Measurements from ENCODE around the gene ENG.
"Not testable (repeated sequence)": the region's sequence is repeated elsewhere in the genome, so short reads cannot be mapped to it uniquely, and the experiment has no call there.

The ENG gene

GRCh38 chr9:127878001-127878651 is 23.7 kb upstream of the ENG start:
- no peak for DNase-seq

DNA sequence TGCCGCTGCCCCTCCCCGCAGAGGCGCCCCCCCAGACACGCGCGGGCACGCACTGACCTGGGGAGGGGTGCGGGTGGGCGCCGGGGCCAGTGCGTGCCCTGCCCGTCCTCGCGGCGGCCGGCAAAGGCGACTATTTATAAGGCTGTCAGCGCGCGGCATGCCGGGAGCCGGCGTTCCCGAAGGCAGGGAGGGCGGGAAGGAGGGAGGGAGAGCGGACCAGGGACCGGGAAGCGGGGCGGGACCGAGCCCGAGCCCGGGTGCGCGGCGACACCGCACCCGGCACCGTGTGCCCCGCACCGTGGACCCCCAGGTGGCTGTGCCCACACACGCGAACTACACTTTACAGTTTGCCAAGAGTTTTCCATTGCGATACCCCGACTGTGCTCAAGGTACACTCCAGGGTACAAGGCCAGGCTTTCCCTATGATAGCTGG is 23.1 kb upstream of the ENG start, which contains the start of gene AK1:
Gene AK1 (minus strand): TSS at position 110 of the 433 bp plus-strand sequence. CDS start 3,058 bp downstream, outside the sequence.
- DNase-seq = no peak

DNA sequence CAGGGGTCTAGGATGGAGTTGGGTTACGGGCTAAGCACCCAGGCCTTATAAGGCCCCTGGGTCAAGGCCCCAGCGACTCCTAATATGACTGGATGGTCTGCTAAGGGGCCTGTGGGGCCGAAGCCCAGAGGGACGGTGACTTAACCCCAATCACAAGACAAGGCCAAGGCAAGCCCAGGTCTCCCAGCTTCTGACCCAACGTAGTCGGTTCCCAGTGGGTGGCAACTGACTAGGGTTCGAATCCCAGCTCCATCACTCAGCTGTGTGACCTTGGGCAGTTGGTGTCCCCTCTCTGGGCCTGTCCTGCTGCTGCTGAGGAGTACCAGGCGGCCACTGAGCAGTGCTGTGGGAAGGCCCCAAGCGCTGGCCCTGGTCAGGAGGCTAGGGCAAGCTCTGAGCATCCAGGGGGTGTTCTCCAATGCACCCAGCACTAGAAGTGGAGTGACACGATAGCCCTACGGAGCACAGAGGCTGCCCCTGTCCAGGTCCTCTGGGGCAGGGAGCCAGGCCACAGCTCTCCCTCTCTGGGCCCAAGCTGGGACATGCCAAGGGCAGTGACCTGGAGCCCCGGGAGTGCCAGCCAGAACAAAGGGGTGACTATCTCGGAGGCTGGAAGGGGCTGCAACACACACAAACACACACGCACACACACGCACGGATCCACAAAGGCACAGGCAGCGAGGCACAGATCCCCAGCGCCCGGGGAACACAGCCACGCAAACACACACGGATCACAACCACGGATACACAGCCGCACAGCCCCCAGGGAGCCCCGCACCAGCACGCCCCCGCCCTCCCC is 22.5 kb upstream of the ENG start:
- no peak for DNase-seq

GRCh38 chr9:127876026-127876763 is 21.7 kb upstream of the ENG start:
- DNase-seq = no peak

DNA sequence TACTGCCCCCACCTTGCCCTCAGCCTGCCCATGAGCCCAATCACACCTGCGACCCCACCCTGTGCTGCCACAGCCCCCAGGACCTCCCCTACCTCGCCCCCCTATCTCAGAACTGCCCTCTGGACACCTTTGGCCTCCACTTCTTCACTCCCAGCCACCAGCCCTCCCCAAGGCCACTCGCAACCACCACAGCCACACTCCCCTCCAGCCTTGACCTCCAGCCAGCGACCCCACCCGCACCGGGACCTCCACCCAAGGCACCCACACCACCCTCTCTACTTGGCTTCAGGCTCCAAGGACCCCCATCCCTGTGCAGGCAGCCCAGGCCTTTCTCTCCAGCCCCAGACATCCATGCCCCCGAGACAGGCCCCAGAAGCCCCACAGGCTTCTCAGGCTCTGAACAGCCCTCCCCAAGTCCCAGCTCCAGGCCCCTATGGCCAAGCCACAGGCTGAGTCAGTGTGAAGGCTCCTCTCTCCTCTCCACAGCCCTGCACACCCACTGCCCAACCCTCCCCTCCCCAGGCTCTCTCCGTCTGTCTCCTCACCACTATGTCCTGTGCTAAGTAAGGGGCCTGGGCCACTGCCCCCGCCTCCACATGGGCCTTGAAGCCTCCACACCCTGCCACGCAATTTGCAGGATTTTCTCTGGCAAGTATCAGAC is 21.0 kb upstream of the ENG start:
- DNase-seq = no peak

GRCh38 chr9:127874301-127875221 is 20.1 kb upstream of the ENG start:
- no peak for DNase-seq

DNA sequence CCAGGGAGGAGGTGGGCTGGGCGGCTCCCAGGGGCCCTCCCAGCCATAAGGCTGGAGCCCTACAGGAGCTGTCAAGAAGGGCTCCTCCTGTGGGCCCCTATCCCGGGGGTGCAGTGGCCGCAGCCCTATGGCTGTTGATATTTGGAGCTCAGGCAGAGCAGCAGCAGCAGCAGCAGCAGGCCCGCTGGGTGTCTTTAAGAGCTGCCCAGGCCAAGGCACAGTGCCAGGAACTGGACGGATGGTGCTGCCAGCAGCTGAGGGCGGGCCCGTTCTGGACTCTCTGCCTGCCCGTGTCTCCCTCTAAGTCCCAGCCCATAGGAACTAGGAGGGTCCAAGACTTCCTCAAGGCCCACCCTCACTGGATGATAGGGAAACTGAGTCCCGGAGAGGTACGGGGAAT is 19.4 kb upstream of the ENG start:
- no peak for DNase-seq

DNA sequence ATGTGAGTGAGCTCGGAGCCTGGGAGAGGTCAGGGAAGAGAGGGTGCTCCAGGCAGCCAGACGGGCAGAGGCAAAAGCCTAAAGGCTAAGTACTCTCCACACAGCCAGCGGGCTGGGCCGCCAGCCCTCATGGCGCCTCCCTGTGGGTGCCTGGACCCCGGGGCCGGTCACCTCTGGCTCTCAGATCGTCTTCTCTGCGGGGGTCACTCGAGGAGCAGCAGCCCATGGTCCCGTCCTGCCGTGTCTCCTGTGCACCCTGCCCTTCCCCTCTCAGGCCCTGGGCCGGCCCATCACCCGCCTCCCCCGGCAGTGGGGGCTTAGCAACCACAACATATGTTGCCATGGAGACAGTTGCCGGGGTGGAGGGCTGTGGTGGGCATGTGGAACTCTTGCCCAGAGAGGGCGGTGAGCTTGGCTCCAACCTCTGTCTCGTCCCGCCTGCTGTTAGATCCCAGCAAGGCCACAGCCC is 18.8 kb upstream of the ENG start:
- DNase-seq = no peak

- no peak for DNase-seq
These were observed 18.1 kb upstream of the ENG start for GRCh38 chr9:127872369-127873222.

DNA sequence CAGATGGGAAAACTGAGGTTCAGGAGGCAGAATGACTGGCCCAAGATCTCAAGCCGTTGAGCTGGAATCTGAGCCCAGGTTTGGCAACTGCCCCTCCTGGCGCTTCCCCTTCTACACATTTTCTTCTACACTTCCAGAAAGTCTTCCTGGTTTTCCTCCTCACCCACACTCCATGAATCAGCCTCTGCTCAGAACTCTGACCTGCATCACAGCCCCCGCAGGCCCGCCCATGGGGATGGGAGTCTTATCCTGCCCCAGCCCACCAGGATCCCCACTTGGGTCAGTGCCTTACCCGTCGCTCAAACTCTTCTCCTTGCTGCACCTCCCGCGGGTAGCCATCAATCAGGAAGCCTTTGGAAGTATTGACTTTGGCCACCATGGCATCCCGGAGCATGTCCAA is 17.1 kb upstream of the ENG start:
- no peak for DNase-seq

GRCh38 chr9:127870887-127871286 is 16.4 kb upstream of the ENG start:
- no peak for DNase-seq

- not testable (repeated sequence) for DNase-seq
These were observed 15.7 kb upstream of the ENG start for GRCh38 chr9:127870153-127870491.

DNA sequence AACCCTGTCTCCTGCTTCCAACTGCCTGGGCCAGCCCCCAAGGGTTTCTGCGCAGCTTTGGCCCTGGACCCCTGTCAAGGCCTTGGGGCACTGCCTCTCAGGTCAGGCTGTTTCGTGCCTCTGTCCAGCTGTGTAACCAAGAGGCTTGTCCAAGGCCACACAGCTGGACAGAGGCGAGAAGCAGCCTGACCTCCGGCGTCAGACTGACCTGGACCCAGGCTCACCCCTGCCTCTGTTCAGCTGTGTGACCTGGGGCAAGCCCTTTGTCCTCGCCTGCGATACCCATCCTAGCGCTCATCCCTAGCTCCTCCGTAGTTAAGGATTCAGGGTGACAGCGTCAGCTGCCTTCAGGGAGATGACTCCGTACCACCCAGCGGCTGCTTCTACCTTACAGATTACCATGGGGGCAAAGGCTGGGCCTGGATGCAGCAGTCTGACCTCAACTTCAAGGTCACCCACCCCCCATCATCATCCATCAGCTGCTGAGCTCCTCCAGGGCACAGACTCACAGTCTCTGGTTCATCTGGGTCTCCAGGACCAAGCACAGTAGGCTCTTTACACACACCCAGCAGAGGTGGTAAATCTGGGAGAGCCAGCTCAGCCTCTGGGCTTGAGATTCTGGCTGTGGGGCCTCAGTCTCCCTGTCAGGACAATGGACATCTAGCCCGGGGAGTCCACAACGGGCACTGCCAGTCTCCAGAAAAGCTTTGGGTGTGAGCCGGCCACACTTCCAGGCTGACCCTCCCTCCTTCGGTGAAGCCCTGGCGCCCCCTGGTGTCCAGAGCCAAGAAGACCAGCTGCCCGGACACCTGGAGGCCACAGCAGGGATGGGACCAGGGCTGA is 15.1 kb upstream of the ENG start:
- peak; percentile 85 to 90 for DNase-seq

DNA sequence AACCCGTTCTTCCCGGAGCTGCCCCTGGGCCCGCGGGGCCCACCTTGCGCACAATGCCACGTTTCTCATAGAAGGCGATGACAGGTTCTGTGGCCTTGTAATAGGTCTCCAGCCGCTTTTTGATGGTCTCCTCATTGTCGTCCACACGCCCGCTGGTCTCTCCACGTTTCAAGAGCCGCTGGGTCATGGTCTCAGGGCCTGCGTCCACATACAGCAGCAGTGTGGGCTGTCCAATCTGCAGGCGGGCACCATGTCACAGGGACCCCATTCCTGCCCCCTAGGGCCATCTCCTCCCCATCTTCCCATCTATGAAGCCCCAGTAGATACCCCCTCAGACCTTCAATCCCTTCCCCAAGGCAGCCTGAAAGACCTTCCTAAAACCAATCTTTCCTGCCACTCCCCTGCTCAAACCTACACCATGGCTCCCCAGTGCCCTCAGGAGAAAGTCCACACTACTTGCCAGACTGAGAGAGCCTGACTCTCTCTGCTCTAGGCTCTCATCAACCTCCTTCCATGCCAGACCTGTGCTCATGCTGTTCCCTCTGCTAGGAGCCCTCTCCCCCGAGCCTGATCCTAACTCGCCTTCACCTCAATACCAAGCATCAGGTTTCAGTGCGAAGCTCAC is 13.9 kb upstream of the ENG start:
- no peak for DNase-seq

DNA sequence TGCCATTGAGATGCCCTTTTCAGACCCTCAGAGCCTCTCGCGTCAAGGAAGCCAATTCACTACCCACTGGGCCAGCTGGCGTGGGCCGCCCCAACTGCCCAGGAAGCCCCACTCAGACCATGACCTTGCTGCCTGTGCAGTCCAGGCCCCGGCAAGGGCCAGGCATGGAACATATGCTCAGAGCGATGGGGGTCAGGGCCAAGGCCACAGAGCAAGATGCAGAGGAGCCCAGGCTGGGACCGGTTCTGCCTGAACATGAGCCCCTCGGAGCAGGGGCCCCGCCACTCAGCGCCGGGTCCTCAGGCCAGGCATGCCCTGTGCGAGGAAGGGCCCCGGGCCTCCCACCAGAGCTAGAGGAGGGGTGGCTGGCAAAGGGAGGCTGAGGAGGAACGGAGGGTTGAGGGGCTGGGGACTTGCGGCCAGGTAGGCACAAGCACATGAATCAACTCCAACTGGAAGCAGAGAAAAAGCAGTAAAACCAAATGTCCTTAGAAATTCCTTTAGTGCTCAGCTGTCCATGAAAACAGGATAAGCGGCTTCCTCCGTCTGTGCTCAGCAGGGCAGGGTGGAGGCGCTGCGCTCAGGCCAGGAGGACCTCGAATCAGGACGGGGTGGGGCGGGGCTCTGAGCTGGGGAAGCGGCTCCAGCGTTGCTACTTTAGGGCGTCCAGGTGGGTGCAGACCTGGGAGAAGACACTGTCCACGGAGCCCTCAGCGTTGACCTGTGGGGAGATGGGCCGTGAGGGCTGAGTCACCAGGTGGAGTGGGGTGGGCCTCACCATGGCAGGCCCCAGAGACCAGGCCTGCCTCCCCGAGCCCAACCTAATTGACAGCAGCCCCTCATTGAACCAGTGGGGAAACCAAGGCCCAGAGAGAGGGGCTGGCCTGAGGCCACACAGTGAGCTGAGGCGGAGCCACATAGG is 13.2 kb upstream of the ENG start:
- DNase-seq = no peak

- DNase-seq = no peak
These were observed 12.1 kb upstream of the ENG start for GRCh38 chr9:127866535-127866934.

DNA sequence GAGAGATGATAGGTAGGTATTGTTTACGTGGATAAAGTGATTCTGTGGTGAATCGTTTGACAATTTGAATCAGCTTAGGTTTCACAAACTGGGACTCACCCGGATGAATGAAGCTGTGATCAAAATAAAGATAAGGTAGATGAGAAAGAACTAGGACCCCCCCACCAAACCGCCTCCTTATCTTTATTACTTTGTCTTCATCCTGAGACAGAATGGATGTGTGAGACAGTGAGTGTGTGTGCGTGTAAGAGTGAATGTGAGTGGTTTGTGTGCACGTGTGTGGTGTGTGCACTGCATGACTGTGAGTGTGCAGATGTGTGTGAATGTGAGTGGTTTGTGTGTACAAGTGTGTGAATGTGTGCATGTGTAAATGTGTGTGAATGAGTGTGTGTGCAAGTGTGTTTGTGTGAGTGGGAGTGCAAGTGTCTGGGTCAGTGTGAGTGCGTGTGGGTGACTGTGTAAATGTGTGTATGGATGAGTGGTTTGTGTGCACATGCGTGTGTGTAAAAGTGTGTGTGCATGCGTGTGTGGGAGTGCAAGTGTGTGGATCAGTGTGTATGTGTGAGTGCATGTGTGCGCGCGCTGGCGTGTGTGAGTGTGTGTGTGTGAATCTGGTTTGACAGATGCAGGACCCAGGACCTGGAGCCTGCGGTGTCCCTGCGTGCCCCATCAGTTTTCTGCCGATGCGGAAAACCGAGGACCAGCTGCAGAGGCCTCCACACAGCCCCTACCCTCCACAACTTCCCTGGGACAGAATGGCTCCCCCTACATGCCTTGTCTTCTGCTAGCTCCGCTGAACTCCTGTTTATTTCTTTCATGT is 11.4 kb upstream of the ENG start:
- DNase-seq = peak in 1 of 2 donors; percentile 21

Data from stimulated activated CD4-positive, alpha-beta T cell treated with anti-CD3 and anti-CD28 coated beads, Interleukin-2, amount 100 ng/mL, for 48 hours (primary cell).